Glutamatergic neuron (in vitro differentiated cells): ENCODE data around the gene ELMO3. TPM values are rescaled to one million over a fixed set of nuclear protein-coding genes. Genes with fewer than 3 reads are reported as not detected.

ENCODE experiments used
- DNase-seq: peaks from one replicate; pipeline ENCODE4 v3.0.0; 2022
- H3K27ac Mint-ChIP-seq: one replicate; pipeline ENCODE4 v1.8.0; 2020; ENCODE audit warnings: mild to moderate bottlenecking, mixed read lengths, inconsistent platforms; ENCODE audit not compliant: unreplicated experiment
- H3K27me3 Mint-ChIP-seq: one replicate; pipeline ENCODE4 v1.8.0; 2020; ENCODE audit warnings: mild to moderate bottlenecking, moderate library complexity, mixed read lengths, inconsistent platforms; ENCODE audit not compliant: unreplicated experiment
- H3K36me3 Mint-ChIP-seq: one replicate; pipeline ENCODE4 v1.8.0; 2020; ENCODE audit warnings: mild to moderate bottlenecking, mixed read lengths, inconsistent platforms; ENCODE audit not compliant: unreplicated experiment
- H3K4me1 Mint-ChIP-seq: one replicate; pipeline ENCODE4 v1.8.0; 2020; ENCODE audit warnings: mild to moderate bottlenecking, low read depth, mixed read lengths, inconsistent platforms; ENCODE audit not compliant: unreplicated experiment
- H3K4me3 Mint-ChIP-seq: one replicate; pipeline ENCODE4 v1.8.0; 2020; ENCODE audit warnings: mild to moderate bottlenecking, mixed read lengths, inconsistent platforms; ENCODE audit not compliant: unreplicated experiment
- H3K9me3 Mint-ChIP-seq: one replicate; pipeline ENCODE4 v1.8.0; 2020; ENCODE audit warnings: mild to moderate bottlenecking, moderate library complexity, mixed read lengths, inconsistent platforms; ENCODE audit not compliant: unreplicated experiment
- CTCF ChIP-seq: fragments of 200-600 bp; sonication (generic); IDR thresholded peaks from one replicate; pipeline ENCODE4 v1.5.0; 2021; ENCODE audit not compliant: partially characterized antibody, unreplicated experiment
- total RNA-seq: library from RNA; stranded (reverse); fragmentation: NEBNext Ultra II Directional; extraction: Animal tissue kit (Norgen Biotek cat#: 25700); gene quantifications from one replicate; pipeline ENCODE4 v1.2.1, GENCODE V29; 2021; ENCODE audit not compliant: unreplicated experiment

Gene ELMO3
- total RNA-seq, 1 donor from 2014 or later = 2.1 TPM

- peaks cover 43% of the 10 kb centered on the region for H3K27me3 Mint-ChIP-seq
- H3K4me3 Mint-ChIP-seq = no peak overlapping the region
- no peak overlapping the region for H3K27ac Mint-ChIP-seq
- H3K4me1 Mint-ChIP-seq = peaks cover 3% of the 10 kb centered on the region
- TF ChIP-seq CTCF = no peak
- H3K36me3 Mint-ChIP-seq = peaks cover 4% of the 10 kb centered on the region
- peaks cover 4% of the 10 kb centered on the region for H3K9me3 Mint-ChIP-seq
- DNase-seq = no peak
Observed at GRCh38 chr16:67157106-67157748, 41.7 kb upstream of the ELMO3 start.

- Mint-ChIP-seq H3K4me1 (peaks cover 3% of the 10 kb centered on the region), H3K27me3 (peaks cover 38% of the 10 kb centered on the region), H3K27ac (no peak overlapping the region), H3K4me3 (peak overlapping the region; percentile 79), H3K9me3 (peaks cover 5% of the 10 kb centered on the region), H3K36me3 (no peaks in the 10 kb centered on the region)
- no peak for DNase-seq
- TF ChIP-seq CTCF = no peak
Observed at GRCh38 chr16:67157892-67158635, 40.9 kb upstream of the ELMO3 start.

- Mint-ChIP-seq H3K27me3 (peaks cover 34% of the 10 kb centered on the region), H3K27ac (no peak overlapping the region), H3K36me3 (no peaks in the 10 kb centered on the region), H3K4me1 (peaks cover 3% of the 10 kb centered on the region), H3K9me3 (peaks cover 5% of the 10 kb centered on the region), H3K4me3 (peak overlapping the region; percentile 79)
- no peak for TF ChIP-seq CTCF
- DNase-seq = no peak
Observed at GRCh38 chr16:67158637-67159600, 40.0 kb upstream of the ELMO3 start.

GRCh38 chr16:67161595-67162058 lies 37.3 kb upstream of the ELMO3 start:
- H3K27ac Mint-ChIP-seq = no peak overlapping the region
- H3K36me3 Mint-ChIP-seq = no peaks in the 10 kb centered on the region
- peak overlapping the region; percentile 34 for H3K4me3 Mint-ChIP-seq
- peaks cover 3% of the 10 kb centered on the region for H3K4me1 Mint-ChIP-seq
- H3K27me3 Mint-ChIP-seq = peaks cover 33% of the 10 kb centered on the region
- no peak for DNase-seq
- peaks cover 5% of the 10 kb centered on the region for H3K9me3 Mint-ChIP-seq
- TF ChIP-seq CTCF = no peak
